Sciatic nerve (tissue), 2 donors: ENCODE measurements around the gene WDR13. TPM values are rescaled to one million over a fixed set of nuclear protein-coding genes. Genes with fewer than 3 reads are reported as not detected.
"Not testable (repeated sequence)": the region's sequence is repeated elsewhere in the genome, so short reads cannot be mapped to it uniquely, and the experiment has no call there.

Experiments
- ATAC-seq: fragments of 200-7000 bp; cut with Tn5 transposase; one replicate; pipeline ENCODE4 v1.9.1; 2020; ENCODE audit warnings: mild to moderate bottlenecking, moderate library complexity
- DNase-seq: peaks from one replicate; pipeline ENCODE4 v3.0.0-alpha.2; 2020; ENCODE audit warnings: low spot score
- intact Hi-C: fragments of 100-400 bp; cut with DNase I; formaldehyde crosslinking; loops from one replicate; pipeline ENCODE4 v1.14.2; 2022
- total RNA-seq: library from RNA; stranded (reverse); fragmentation: NEBNext Ultra II Directional; extraction: Animal tissue kit (Norgen Biotek cat#: 25700); gene quantifications from one replicate; pipeline ENCODE4 v1.2.1, GENCODE V29; 2021
- donor health status: DM: no; HTN: no; CAD: no.
- donor health status: DM: no; HTN: no; CAD: no.

WDR13 gene
- total RNA-seq, 1 donor from 2014 or later, result 124 TPM

- ATAC-seq, result no peak
- no peak for DNase-seq
Measured at GRCh38 chrX:48636301-48636700, 39.0 kb downstream of the WDR13 start.

GRCh38 chrX:48636776-48637175 is 39.5 kb downstream of the WDR13 start:
- intact Hi-C loops, result no loop called here
- ATAC-seq, result no peak
- no peak for DNase-seq

More at GRCh38 chrX:48636301-48636700, 39.0 kb downstream of the WDR13 start:
- intact Hi-C loops, result no loop called here

GRCh38 chrX:48645669-48646068 is 48.4 kb downstream of the WDR13 start:
- ATAC-seq (no peak), DNase-seq (no peak)
- intact Hi-C loops, result no loop called here

- DNase-seq (no peak), ATAC-seq (peak; percentile 93)
- intact Hi-C loops, result no loop called here
Measured at GRCh38 chrX:48648336-48648751, 51.1 kb downstream of the WDR13 start.

GRCh38 chrX:48649102-48649501 is 51.8 kb downstream of the WDR13 start:
- DNase-seq (no peak), ATAC-seq (no peak)
- intact Hi-C loops, result no loop called here

GRCh38 chrX:48652055-48652579 is 54.8 kb downstream of the WDR13 start:
- intact Hi-C loops, ATAC-seq, DNase-seq: not testable (repeated sequence)

GRCh38 chrX:48654746-48655145 is 57.5 kb downstream of the WDR13 start:
- ATAC-seq, intact Hi-C loops, DNase-seq: not testable (repeated sequence)

Other genes starting within 250 kb of the WDR13 start
- not detected for gene SSX3, start 240.8 kb upstream of the WDR13 start, total RNA-seq
- not detected for gene SSX4, start 214.0 kb upstream of the WDR13 start, total RNA-seq
- not detected for gene SSX4B, start 185.5 kb upstream of the WDR13 start, total RNA-seq
- gene SLC38A5, start 127.2 kb upstream of the WDR13 start, total RNA-seq, result 9.7 TPM
- gene FTSJ1, start 121.3 kb upstream of the WDR13 start, total RNA-seq, result 30.6 TPM
- 7.4 TPM for gene PORCN, start 88.5 kb upstream of the WDR13 start, total RNA-seq
- 16.9 TPM for gene EBP, start 75.7 kb upstream of the WDR13 start, total RNA-seq
- gene TBC1D25, start 57.8 kb upstream of the WDR13 start, total RNA-seq, result 15.3 TPM
- 150 TPM for gene RBM3, start 23.0 kb upstream of the WDR13 start, total RNA-seq
- 14.4 TPM for gene WAS, start 86.3 kb downstream of the WDR13 start, total RNA-seq
- 5.3 TPM for gene SUV39H1, start 99.2 kb downstream of the WDR13 start, total RNA-seq
- not detected for gene GLOD5, start 164.3 kb downstream of the WDR13 start, total RNA-seq
- 0.76 TPM for gene GATA1, start 189.1 kb downstream of the WDR13 start, total RNA-seq
- gene HDAC6, start 204.6 kb downstream of the WDR13 start, total RNA-seq, result 106 TPM
- 0.36 TPM for gene ERAS, start 229.0 kb downstream of the WDR13 start, total RNA-seq
- 0.67 TPM for gene PCSK1N, start 238.1 kb downstream of the WDR13 start, total RNA-seq